Fibroblast of skin of abdomen (primary cell): ENCODE data around the gene LRRC8D.
A peak's percentile ranks its signal among the peaks of the same experiment; 100 is the strongest.

Experiments used
- DNase-seq: peaks from one replicate; pipeline ENCODE4 v3.0.0-alpha.2; 2013

Gene LRRC8D

DNA sequence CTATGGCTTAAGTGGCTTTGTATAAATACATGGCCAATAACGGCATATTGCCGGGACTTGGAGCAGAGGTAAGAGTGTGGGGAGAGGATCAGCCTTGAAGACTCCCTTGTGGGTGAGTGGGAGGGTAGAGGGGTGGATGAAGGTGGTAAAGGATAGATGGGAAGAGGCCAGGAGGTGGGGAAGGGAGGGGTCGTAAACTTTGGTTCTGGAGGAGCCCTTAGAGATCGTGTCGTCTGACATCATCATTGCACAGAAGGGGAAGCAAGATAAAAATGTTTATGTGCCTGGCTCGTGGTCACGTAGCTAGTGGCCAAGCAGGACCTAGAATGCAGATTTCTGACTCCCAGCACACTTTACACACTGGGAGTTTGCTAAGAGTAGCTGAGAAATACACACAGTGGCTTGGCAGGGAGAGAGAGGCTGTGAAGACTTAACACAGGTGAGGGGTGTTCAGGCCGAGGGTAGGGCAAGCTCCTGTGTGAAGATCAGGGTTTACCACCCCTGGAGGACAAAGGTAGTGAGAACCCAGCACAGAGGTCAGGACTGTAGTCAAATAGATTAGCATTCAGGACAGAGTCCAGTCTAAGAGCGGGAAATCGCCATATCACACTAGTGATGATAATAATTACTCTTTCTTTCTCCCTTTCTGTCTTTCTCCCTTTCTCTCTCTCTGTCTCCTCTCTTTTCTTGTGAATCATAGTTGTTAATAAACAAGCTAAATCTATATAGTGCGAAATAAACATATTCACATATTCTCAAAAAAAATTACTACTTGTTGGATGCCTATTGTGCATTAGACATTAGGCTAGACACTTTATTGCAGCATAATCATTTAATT is 75.5 kb downstream of the LRRC8D start:
- DNase-seq: no peak

DNA sequence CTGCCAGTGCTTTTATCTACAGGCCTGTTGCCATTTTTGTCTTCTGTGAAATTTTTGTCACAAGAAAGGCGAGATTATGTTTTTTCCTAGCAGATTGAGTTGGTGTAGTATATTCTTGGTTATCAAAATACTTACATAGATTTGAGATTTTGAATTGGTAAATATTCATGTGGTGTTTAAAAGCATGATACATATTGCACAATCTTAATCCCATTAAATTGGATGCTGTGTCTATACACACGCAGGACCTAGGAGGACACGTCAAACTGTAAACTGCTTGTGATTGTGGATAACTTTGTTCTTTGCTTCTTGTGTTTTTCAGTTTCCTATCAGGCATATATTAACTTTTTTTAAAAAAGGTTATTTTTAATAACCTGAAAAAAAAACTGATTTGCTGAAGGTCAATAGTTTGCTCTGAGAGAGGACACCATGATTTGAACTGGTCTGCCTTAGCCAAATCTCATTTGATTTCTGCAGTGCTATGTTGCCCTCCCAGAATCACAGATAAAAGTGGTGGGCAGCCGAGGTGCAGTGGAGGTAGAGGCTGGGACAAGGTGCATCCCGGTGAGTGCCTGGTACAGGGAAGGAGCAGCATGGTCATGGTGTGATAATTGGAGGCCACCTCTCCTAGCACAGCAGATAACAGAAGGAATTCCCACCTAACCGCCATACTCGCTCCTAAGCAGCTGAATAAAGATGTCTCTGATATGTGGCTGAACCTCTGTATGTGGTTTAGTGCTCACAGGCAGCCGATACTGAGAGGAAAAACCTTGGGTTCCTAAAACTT is 76.7 kb downstream of the LRRC8D start:
- no peak for DNase-seq

DNA sequence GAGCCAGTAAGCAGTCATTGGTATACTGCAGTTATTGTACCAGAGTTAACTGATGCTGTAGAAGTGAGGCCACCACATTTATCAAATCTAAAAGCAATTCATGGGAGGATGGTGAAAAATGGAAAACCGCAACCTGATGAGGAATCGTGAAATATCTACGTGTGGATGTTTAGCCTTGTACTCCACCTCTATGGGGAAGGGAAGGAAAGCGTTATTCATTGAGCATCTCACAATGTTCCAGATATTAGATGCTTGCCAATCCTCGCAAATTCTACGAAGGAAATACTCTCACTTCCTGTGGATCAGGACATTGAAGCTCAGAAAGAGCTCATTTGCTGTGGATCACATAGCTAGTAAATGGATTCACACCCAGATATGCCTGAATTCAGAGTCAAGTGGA is 77.3 kb downstream of the LRRC8D start:
- DNase-seq: no peak

DNA sequence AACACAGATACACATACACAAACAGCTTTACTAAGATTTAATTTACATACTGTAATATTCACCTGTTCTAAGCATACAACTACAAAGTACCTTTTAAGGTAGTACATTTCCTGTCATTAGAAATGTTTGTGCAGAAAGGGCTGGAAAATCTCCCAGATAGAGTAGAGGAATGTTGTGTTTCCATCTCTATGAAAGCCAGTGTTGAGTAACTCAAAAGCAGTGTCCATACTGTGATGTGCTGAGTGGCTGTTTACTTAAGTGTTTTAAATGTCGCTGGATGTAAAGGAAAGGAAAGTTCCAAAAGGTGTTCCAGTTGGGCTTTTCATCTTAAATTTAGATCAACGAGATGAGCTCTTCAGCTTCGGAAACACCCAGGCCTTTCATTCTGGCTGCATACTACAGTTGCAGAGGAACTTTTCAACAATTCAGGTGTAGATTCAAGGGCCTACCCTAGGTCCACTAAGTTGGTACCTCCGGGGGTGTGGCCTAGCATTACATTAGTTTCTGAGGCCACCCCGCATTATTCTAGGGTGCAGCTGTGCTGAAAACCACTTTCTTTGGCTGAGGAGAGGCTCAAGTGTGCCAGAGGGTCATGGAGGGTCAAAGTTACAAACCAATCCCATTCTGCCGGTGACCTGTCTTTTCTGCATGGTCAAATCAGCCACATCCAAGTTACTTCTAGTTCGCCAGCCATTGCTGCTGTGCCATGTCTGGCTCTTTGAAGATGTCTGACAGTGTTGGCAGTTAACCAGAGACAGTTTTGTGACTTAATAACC is 78.1 kb downstream of the LRRC8D start:
- no peak for DNase-seq

DNA sequence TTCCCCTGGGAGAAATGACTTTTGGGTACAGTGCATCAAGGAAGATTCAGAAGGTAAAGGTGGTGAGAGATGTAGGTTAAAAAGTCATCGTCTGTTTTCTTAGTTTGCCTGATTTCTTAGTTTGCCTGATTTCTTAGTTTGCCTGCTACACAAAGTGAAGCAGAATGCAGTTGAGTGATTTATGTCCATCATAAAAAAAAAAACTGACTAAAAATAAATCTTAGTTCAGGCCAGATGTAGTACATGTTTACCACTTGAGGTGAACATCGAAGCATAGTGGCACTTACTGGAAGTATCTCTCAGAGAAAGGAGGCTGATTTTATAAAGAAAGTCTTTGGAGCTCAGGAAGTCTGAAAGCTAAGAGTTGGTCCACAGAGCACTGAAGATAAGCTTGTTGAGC is 79.5 kb downstream of the LRRC8D start:
- no peak for DNase-seq

DNA sequence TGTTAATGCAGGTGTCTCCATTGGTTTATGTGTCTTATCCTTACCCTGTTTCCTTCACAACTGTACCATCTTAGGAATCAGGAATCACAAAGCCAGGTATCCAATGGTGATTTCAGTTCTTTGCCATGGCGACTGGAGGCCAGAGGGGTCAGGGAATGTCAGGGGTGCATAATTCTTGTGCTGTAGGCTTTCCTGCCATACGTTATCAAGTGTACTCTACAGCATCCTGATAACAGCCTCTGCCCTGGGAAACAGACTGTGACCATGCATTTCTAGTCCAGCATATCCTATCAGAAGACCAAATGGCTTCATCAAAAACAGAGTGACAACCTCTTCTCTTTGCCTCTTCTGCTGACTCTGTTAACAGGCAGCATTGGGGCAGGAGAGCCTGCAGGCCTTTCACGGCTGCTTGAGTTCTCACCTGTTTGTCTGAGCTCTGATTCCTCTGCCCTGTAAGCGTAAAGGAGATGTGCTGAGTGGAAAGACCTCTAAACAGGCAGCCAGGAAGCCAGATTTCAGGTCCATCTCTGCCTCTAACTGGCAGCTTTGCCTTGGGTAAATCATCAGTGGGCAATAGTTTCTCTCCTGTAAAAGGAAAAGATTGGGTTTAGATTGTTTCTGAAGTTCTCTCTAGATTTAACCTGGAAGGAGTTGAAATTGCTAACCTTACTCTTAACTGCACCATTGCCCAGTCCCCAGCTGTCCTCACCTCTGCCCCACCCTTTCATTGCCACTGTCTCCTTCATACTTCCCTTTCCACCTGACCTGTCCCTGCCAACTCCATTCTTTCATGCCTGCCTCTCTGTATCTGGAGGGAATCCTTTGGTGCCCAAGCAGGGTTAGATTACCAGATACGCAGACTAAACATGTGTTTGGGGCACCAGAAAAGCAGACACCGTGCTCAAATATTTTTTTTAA is 80.2 kb downstream of the LRRC8D start:
- no peak for DNase-seq

DNA sequence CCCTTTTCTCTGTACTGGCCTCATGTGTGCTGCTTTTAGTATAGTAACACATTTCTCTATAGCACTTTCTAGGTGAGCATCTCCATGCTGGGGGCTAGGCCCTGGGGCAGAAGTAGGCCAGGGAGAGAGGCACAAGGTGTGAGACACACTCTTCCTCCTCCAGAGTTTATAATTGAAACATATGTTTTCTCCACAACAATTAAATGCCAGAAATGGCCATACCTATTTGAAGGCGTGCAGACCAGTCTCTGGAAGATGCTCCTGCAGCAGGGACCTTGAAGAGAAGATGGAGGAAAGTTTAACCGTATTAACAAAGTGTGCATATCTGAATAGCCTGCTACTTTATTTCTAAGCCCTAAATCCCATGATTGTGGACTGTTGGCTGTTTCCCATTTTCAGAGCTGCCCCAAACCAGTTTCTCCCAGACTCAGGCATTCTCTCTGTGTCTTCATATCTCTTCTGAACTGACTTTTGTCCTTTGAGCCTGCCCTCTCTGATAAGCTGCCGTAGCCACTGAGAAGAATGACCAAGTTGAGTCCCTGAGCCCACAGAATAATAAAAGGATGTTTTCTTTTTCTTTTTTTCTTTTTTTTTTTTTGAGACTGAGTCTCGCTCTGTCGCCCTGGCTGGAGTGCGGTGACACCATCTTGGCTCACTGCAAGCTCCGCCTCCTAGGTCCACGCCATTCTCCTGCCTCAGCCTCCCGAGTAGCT is 81.3 kb downstream of the LRRC8D start:
- DNase-seq: no peak

DNA sequence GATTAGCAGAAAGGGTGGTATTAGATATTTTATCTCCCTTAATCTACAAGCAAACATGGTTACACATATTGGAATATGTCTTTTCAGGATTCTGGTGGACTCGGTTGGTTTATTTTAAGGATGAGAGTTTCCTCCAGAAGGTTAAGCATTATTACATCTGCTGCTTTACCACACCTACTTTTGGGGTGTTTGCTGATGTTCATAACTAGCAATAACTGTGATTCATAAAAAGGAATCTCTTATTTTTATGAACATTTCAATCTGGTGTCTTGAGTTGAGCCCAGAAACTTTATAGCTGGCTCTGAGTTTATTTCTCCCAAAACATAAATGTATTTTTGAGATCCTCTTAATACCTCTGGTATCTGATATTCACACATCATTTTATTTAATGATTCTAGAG is 82.7 kb downstream of the LRRC8D start:
- no peak for DNase-seq

DNA sequence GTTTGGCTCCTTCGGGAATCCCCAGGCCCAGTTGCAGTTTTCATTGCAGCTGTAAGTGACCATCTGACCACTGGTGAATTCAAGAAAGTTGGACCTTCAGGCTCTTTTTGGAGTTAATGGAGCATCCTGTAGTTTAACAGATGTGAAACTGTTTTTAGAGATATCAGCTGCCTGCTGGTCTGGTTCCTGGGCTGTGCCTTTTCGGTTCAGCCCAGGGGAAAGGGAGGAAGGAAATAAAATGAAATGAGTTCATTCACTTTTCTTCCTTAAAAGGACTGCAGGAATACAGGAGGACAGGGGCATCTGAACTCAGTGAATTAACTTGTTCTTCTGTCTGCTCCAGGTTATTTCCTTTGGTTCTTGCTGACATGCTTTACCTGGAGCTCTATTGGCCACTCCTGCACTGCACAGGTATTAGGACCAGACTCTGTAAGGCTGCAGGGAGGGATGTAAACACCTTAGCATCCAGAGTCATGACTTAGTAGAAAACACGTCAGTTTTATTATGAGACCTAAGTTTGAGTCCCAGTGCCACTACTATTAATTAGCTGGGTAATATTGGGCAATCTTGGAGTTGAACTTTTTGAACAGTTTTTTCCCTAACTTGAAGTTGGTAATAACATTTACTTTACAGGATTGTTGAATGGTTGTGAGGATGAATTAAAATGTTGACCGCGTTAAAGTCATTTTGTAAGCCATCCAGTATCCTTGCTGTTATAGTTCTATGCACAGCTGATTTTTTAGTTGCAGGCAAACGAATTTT is 83.6 kb downstream of the LRRC8D start:
- DNase-seq: no peak

DNA sequence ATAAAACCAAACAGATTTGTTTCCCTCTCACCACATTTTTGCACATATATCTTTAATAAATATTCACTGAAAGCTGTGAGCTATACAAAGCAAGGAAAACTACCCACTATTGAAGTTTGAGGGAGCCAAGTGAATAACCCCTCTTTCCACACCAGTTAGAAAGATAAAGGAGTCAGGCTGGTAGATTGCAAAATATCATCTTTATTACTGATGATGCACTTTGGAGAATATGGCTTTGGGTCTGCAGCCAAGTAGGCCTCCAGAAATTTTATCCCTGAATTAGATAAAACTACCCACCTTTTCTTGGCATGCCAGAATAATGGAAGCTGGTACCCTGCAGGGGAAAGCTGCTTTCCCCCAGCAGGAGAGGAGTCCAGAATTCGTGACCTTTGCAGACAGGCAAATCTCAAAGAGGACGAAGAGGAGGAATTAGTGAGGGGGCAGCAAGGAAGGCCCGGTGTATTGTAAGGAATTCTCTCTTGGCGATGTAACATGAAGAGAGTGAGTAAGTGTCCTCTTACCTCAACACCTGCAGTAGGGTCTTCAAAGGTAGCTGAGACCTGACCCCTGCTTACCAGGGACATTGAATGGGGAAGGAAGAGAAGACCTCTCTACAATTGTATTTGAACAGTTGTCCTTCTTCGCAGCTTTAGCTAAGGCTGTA is 84.7 kb downstream of the LRRC8D start:
- DNase-seq: peak; percentile 33

DNA sequence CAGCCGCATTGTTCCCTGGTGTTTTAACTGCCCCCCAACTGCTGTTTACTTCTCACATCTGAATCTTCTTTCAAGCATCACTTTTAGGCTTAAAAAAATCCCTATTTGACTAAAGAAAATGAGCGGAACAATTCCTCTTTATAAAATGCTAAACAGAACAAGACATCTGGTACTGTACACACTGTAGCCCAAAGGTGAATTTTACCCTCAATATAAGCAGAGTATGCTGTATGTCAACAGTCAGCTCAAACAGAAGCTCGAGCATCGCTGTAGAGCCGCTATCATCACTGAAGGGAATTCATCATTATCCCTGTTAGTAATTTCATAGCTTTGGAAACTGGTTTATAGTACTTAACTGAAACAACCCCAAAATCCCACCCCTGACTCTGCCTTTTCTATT is 85.3 kb downstream of the LRRC8D start:
- DNase-seq: no peak

DNA sequence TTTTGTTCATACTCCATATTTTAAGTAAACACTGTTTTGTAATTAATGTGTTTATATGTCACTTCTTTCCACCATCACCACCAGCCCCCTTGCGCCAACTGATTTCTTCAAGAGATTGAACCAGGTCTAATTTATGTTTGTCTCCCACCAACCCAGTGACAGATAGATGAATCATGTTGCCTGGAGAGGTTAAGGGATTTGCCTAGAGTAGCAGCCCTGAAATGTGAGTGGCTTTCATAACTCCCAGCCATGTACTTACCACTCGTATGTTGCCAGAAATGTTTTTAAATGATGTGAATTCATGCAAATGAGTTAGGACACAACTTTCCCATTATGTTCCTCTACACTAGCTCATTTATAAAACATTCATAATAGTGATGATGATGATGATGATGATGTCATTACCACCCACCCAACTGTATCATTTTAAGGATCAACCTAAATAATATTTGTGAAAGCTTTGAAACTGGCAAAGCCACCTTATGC is 86.9 kb downstream of the LRRC8D start:
- peak; percentile 79 for DNase-seq

DNA sequence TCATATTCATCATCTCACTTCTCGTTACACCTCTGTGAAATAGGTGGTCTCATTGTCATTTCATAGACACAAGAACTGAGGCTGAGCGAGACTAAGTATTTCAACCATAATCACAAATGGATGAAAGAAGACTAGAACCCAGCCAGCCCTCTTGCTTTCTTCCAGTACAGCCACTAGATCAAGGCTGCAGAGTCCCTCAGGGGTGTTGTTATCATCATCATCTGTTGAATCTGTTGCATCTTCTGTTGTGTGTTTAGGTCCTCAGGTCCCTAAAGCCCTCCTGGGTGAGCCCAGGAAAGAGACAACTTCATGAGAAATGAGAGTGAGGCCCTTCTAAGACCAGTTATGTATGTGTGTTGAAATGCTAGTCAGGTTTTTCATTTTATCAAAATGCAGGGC is 87.4 kb downstream of the LRRC8D start:
- no peak for DNase-seq

DNA sequence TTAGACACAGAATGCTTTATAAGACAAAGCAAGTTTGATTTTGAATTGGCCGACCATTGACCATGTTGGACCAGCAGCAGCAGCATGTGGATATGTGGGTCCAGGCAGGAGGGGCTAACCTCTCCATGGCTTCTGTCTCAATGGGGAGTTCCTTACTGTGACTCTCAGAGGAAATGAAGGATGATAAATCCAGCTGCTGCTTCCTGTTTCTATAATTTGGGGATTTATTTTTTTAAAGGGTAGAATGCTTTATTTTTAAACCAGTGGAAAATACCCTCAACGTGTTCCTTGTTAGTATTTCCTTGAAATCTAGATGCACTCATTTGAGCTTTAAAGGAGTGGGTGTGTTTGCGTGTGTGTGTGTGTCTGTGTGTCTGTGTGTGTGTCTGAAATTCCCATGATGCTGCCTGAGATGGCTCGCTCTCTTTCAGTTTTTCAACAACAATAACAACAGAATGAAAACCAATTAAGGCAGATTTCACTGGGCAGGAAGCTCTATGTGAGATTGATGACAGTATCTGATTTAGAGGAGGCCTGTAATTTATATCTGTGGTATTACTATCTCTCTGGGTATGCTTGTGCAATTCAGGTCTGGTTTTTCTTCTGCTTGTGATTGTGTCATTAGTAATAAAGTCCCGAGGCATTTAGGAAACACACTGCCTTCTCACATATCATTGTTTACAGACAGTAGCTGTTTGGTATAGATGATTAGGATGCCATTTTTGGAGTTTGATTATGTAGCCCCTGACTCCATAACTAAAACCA is 88.0 kb downstream of the LRRC8D start:
- DNase-seq: peak; percentile 76

DNA sequence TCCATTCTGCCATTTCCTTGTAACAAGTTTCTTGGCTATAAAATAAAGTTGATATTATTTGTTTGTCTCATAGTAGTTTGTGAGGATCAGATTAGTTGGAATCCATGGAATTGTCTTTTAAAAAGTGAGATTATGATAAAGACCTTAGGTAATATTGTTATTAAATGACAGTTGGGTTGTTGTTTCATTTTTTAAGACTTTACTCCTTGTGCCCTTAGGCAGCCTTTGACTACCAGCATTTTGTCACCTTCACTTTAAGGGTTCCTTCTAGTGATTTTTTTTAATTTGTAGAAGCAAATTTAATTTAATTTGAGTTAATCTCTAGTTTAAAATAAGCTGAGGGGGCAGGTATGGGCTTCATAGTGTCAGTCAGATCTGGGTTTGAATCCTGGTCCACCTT is 89.4 kb downstream of the LRRC8D start:
- no peak for DNase-seq

DNA sequence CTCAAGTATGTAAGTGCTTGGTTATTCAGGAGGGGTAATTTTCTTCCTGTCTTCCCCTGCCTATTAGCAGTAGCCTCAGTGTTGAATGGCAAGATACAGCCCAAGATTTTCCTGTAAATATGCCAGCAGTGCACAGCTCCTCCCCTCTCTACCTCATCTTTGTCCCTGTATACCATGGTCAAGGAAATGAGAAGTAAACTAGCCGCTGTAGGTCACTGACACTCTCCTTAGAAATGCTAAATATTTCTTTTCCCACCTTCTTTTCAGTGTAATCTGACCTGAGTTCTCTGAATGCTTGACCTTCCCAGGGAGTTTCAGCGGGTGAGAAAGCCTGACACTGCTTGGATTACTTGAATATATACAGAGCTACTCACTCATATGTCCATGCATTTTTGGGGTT is 89.9 kb downstream of the LRRC8D start:
- peak; percentile 88 for DNase-seq

DNA sequence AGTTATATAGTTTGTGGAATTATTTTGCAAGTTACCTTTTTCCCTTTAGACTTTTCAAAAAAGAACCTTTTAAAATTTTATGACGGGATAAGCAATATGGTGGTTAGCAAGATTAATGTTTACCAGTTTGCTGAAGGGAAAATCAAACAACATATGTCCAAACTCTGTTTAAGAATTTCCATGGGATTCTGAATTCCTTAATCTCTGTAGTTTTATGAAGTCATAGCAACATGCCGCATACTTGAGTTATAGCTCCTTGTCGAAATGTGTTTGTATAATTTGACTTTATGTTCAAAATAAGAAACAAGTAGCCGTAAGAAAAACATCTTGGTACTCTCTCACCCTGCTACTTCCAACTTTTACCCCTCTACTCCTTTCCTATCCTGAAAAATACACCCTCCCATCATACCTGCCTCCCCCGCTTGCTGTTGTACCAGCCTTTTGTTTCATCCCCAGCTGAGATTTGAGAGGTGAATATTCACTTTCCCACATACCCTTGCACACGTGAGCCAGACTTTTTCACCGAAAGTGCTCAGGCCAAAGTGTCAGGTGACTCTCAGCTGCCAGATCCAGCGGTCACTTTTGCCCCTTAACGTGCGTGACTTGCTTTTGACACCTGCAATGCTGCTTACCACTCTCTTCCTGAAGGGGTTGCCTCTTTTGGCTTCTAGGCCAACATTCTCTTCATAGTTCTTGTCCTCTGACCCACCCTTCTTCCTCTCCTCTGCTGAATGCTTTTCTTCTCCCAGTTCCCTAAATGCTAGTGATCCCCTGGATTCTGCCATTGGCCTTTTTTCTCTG is 90.6 kb downstream of the LRRC8D start:
- DNase-seq: no peak

DNA sequence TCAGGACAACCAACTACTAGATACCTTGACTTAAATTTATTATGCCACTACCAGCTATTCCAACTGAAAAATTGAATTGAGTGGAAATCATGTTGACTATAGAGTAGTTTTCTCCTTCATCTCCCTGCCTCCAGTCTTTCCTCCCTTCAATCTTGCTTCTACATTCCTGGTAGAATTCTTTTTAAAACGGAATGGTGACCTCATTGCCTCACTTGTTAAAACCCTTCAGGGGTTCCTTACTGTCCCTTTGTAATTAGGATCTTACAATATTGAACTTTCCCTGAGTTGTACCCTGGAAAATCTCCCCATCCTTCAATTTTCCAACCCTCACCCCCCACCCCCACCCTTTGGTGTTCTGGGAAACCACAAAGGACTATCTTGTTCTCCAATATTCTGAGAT is 91.2 kb downstream of the LRRC8D start:
- DNase-seq: no peak
